Transverse colon (tissue), 3 donors: ENCODE data around the gene INHBC.

Experiments used
- EP300 ChIP-seq: sonication (generic); formaldehyde crosslinking; IDR thresholded peaks from one replicate; pipeline ENCODE4 v1.6.1; 2017; ENCODE audit warnings: antibody characterized with exemption, low read depth
- POLR2A ChIP-seq: fragments of 450-650 bp; IDR thresholded peaks from one replicate; pipeline ENCODE4 v1.6.1; 2016; ENCODE audit warnings: antibody characterized with exemption, mild to moderate bottlenecking, moderate library complexity
- TF ChIP-seq, protein P1 (sequence below), 5 experiments: fragments of 200-600 bp in 3 of 5; fragments of 450-650 bp in 2 of 5; sonication (generic) in 3 of 5; IDR thresholded peaks; 1 replicate in 2 of 5; 2 replicates in 3 of 5; pipeline ENCODE4 v1.5.1; 2016 to 2017; ENCODE audit warnings: antibody characterized with exemption in 5 of 5, inconsistent platforms in 3 of 5, mild to moderate bottlenecking in 2 of 5, moderate library complexity in 1 of 5

DNA sequence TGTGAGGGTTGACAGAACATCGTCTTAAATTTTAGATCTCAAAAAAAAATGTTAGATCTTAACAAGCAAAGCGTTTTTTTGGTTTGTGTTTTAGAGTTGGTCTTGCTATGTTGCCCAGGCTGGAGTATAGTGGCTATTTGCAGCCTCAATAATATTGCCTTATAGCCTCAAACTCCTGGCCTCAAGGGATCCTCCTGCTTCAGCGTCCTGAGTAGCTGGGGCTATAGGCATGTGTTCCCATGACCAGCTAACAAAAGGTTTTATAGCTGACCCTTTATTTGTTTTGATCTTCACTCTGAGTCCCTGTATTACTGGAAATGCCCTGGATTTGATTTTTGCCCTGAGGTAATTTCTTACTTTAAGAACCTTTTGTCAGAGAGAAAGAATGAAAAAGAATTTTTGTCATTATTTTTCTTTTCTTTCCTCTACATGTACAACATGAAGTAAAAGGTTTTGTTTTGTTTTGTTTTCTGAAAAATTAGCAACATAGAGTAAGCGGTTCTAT is 5.2 kb downstream of the INHBC start:
- no peak for TF ChIP-seq EP300
- TF ChIP-seq, protein P1, sequence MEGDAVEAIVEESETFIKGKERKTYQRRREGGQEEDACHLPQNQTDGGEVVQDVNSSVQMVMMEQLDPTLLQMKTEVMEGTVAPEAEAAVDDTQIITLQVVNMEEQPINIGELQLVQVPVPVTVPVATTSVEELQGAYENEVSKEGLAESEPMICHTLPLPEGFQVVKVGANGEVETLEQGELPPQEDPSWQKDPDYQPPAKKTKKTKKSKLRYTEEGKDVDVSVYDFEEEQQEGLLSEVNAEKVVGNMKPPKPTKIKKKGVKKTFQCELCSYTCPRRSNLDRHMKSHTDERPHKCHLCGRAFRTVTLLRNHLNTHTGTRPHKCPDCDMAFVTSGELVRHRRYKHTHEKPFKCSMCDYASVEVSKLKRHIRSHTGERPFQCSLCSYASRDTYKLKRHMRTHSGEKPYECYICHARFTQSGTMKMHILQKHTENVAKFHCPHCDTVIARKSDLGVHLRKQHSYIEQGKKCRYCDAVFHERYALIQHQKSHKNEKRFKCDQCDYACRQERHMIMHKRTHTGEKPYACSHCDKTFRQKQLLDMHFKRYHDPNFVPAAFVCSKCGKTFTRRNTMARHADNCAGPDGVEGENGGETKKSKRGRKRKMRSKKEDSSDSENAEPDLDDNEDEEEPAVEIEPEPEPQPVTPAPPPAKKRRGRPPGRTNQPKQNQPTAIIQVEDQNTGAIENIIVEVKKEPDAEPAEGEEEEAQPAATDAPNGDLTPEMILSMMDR (IDR thresholded peaks at IDR 0.05): no peak
- TF ChIP-seq POLR2A: no peak
